COLO829 (cell line): ENCODE results near the gene BLOC1S2.
"Not testable (repeated sequence)": the region's sequence is repeated elsewhere in the genome, so short reads cannot be mapped to it uniquely, and the experiment has no call there.

Experiments used
- DNase-seq: peaks from one replicate; pipeline ENCODE4 v3.0.0; 2012; ENCODE audit warnings: low spot score

Gene BLOC1S2

GRCh38 chr10:100286051-100287033, at the start of gene BLOC1S2:
Gene BLOC1S2 (minus strand): TSS chr10:100286680. CDS start chr10:100286659, 21 bp downstream.
- peak; percentile 93 for DNase-seq

- no peak for DNase-seq
Observed at GRCh38 chr10:100334762-100335161, 48.3 kb upstream of the BLOC1S2 start.

GRCh38 chr10:100333661-100334440, 47.4 kb upstream of the BLOC1S2 start:
- DNase-seq, result no peak

GRCh38 chr10:100333106-100333505, 46.6 kb upstream of the BLOC1S2 start:
- no peak for DNase-seq

- DNase-seq, result no peak
Observed at GRCh38 chr10:100330079-100330478, 43.6 kb upstream of the BLOC1S2 start, which contains the start of gene PKD2L1. Gene PKD2L1 (minus strand): TSS chr10:100330228. CDS start chr10:100330103, 125 bp downstream.

- no peak for DNase-seq
Observed at GRCh38 chr10:100328198-100328597, 41.7 kb upstream of the BLOC1S2 start.

- DNase-seq, result no peak
Observed at GRCh38 chr10:100327718-100328009, 41.2 kb upstream of the BLOC1S2 start.

GRCh38 chr10:100327007-100327717, 40.7 kb upstream of the BLOC1S2 start:
- DNase-seq, result no peak

- no peak for DNase-seq
Observed at GRCh38 chr10:100325158-100325557, 38.7 kb upstream of the BLOC1S2 start.

- no peak for DNase-seq
Observed at GRCh38 chr10:100319707-100320402, 33.4 kb upstream of the BLOC1S2 start.

- DNase-seq, result no peak
Observed at GRCh38 chr10:100318207-100318606, 31.7 kb upstream of the BLOC1S2 start.

- DNase-seq, result no peak
Observed at GRCh38 chr10:100315615-100316014, 29.1 kb upstream of the BLOC1S2 start.

- no peak for DNase-seq
Observed at GRCh38 chr10:100311298-100311697, 24.8 kb upstream of the BLOC1S2 start.

GRCh38 chr10:100307684-100308083, 21.2 kb upstream of the BLOC1S2 start:
- no peak for DNase-seq

GRCh38 chr10:100306861-100307260, 20.4 kb upstream of the BLOC1S2 start:
- DNase-seq, result no peak

- no peak for DNase-seq
Observed at GRCh38 chr10:100304414-100304813, 17.9 kb upstream of the BLOC1S2 start.

GRCh38 chr10:100303724-100304319, 17.3 kb upstream of the BLOC1S2 start:
- DNase-seq, result peak; percentile 48

GRCh38 chr10:100301123-100301522, 14.6 kb upstream of the BLOC1S2 start:
- not testable (repeated sequence) for DNase-seq

GRCh38 chr10:100297242-100297641, 10.8 kb upstream of the BLOC1S2 start:
- no peak for DNase-seq

GRCh38 chr10:100293066-100293465, 6.6 kb upstream of the BLOC1S2 start:
- no peak for DNase-seq

- DNase-seq, result not testable (repeated sequence)
Observed at GRCh38 chr10:100292300-100292699, 5.8 kb upstream of the BLOC1S2 start.
